ENCODE data around the gene HTT.

- TF ChIP-seq, protein P1, sequence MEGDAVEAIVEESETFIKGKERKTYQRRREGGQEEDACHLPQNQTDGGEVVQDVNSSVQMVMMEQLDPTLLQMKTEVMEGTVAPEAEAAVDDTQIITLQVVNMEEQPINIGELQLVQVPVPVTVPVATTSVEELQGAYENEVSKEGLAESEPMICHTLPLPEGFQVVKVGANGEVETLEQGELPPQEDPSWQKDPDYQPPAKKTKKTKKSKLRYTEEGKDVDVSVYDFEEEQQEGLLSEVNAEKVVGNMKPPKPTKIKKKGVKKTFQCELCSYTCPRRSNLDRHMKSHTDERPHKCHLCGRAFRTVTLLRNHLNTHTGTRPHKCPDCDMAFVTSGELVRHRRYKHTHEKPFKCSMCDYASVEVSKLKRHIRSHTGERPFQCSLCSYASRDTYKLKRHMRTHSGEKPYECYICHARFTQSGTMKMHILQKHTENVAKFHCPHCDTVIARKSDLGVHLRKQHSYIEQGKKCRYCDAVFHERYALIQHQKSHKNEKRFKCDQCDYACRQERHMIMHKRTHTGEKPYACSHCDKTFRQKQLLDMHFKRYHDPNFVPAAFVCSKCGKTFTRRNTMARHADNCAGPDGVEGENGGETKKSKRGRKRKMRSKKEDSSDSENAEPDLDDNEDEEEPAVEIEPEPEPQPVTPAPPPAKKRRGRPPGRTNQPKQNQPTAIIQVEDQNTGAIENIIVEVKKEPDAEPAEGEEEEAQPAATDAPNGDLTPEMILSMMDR (conservative IDR thresholded peaks at IDR 0.05; ENCODE audit: low read depth, low read length), result no peak
- TF ChIP-seq EZH2 (IDR thresholded peaks at IDR 0.05; ENCODE audit: low read length, unreplicated experiment), result no peak
Measured at GRCh38 chr4:3240936-3241522, 166.5 kb downstream of the HTT start.
